ENCODE results near the gene DNM1. TPM values are rescaled to one million over a fixed set of nuclear protein-coding genes. Genes with fewer than 3 reads are reported as not detected.
"Not testable (repeated sequence)": the region's sequence is repeated elsewhere in the genome, so short reads cannot be mapped to it uniquely, and the experiment has no call there.

DNM1 gene
- total and polyA plus RNA-seq, 2 experiments from 2014 or later: 24.3 to 42.3 TPM

- Histone ChIP-seq H3K27me3 (no peaks in the 10 kb centered on the region), H3K27ac (no peak overlapping the region), H3K9me3 (ENCODE audit: low read depth) (no peaks in the 10 kb centered on the region), H3K4me3 (no peak overlapping the region), H3K36me3 (peaks cover 20% of the 10 kb centered on the region), H3K4me1 (ENCODE audit: low read depth) (no peaks in the 10 kb centered on the region)
- TF ChIP-seq CTCF (IDR thresholded peaks at IDR 0.05; ENCODE audit: low read depth, low read length): no peak
- no peak for DNase-seq (ENCODE audit: low read depth in 1 of 2, low spot score in 1 of 2)
Measured at GRCh38 chr9:128274245-128274644, 71.1 kb downstream of the DNM1 start.

- TF ChIP-seq CTCF (IDR thresholded peaks at IDR 0.05; ENCODE audit: low read depth, low read length): no peak
- peak; percentile 66 to 73 for DNase-seq (ENCODE audit: low read depth in 1 of 2, low spot score in 1 of 2)
- Histone ChIP-seq H3K4me1 (ENCODE audit: low read depth) (no peaks in the 10 kb centered on the region), H3K4me3 (peak within 1 kb of the TSS; percentile 96), H3K36me3 (peaks cover 20% of the 10 kb centered on the region), H3K27me3 (no peaks in the 10 kb centered on the region), H3K9me3 (ENCODE audit: low read depth) (no peaks in the 10 kb centered on the region), H3K27ac (peak within 1 kb of the TSS; percentile 97)
Measured at GRCh38 chr9:128275198-128276007, 72.2 kb downstream of the DNM1 start, which contains the start of gene GOLGA2. TSS of gene GOLGA2 (minus strand) at chr9:128276007. CDS start at chr9:128275976, 31 bp downstream.

GRCh38 chr9:128276008-128276573 is 72.9 kb downstream of the DNM1 start, which contains the start of gene SWI5:
TSS of gene SWI5 (plus strand) at chr9:128276276.
- Histone ChIP-seq H3K9me3 (ENCODE audit: low read depth) (no peaks in the 10 kb centered on the region), H3K4me3 (peak within 1 kb of the TSS; percentile 96), H3K27ac (peak within 1 kb of the TSS; percentile 97), H3K36me3 (peaks cover 20% of the 10 kb centered on the region), H3K4me1 (ENCODE audit: low read depth) (no peaks in the 10 kb centered on the region), H3K27me3 (no peaks in the 10 kb centered on the region)
- DNase-seq (ENCODE audit: low read depth in 1 of 2, low spot score in 1 of 2): peak; percentile 100
- TF ChIP-seq CTCF (IDR thresholded peaks at IDR 0.05; ENCODE audit: low read depth, low read length): no peak

- H3K27me3 ChIP-seq: no peaks in the 10 kb centered on the region
- peak overlapping the region; percentile 54 for H3K27ac ChIP-seq
- TF ChIP-seq CTCF (IDR thresholded peaks at IDR 0.05; ENCODE audit: low read depth, low read length): no peak
- H3K4me1 ChIP-seq (ENCODE audit: low read depth): no peaks in the 10 kb centered on the region
- peaks cover 14% of the 10 kb centered on the region for H3K36me3 ChIP-seq
- H3K4me3 ChIP-seq: peak overlapping the region; percentile 96
- no peaks in the 10 kb centered on the region for H3K9me3 ChIP-seq (ENCODE audit: low read depth)
- peak; percentile 52 to 54 for DNase-seq (ENCODE audit: low read depth in 1 of 2, low spot score in 1 of 2)
Measured at GRCh38 chr9:128276574-128277270, 73.5 kb downstream of the DNM1 start.

- not testable (repeated sequence) for H3K4me1 ChIP-seq (ENCODE audit: low read depth); H3K27ac ChIP-seq; H3K9me3 ChIP-seq (ENCODE audit: low read depth); H3K27me3 ChIP-seq; H3K4me3 ChIP-seq; H3K36me3 ChIP-seq
- peak in 1 of 2 donors; percentile 69 for DNase-seq (ENCODE audit: low read depth in 1 of 2, low spot score in 1 of 2)
Measured at GRCh38 chr9:128279088-128280073, 76.2 kb downstream of the DNM1 start.
